OCI-LY3 (cell line): ENCODE measurements around the gene ZNF644.
"Not testable (repeated sequence)": the region's sequence is repeated elsewhere in the genome, so short reads cannot be mapped to it uniquely, and the experiment has no call there.

Source experiments
- H2AFZ ChIP-seq: fragments of 200-600, 300-600 bp; shearing (Covaris generic); 2 replicates; pipeline ENCODE4 v1.6.0; 2014; ENCODE audit warnings: antibody characterized with exemption, low read depth, low read length
- H3K27ac ChIP-seq: fragments of 200-600, 300-600 bp; sonication (generic); 2 replicates; pipeline ENCODE4 v1.5.1; 2014; ENCODE audit warnings: mild to moderate bottlenecking, low read length, moderate library complexity, mixed read lengths
- H3K27me3 ChIP-seq: fragments of 200-600, 300-600 bp; sonication (generic); 2 replicates; pipeline ENCODE4 v1.6.1; 2014; ENCODE audit warnings: low read depth, low read length, mixed read lengths
- H3K36me3 ChIP-seq: fragments of 200-600, 300-600 bp; sonication (generic); replicated peaks from 2 replicates; pipeline ENCODE3; 2014; ENCODE audit warnings: low read depth, low read length, mixed read lengths
- H3K4me1 ChIP-seq: fragments of 300-600, 200-600 bp; sonication (generic); 2 replicates; pipeline ENCODE4 v1.6.1; 2014; ENCODE audit warnings: low read length, mixed read lengths
- H3K4me2 ChIP-seq: fragments of 200-600, 300-600 bp; sonication (generic); 2 replicates; pipeline ENCODE4 v1.6.1; 2014; ENCODE audit warnings: low read length, mixed read lengths
- H3K4me3 ChIP-seq: fragments of 300-600, 200-600 bp; sonication (generic); 2 replicates; pipeline ENCODE4 v1.5.1; 2014; ENCODE audit warnings: antibody characterized with exemption, mild to moderate bottlenecking, low read length, moderate library complexity
- H3K79me2 ChIP-seq: fragments of 300-600, 200-600 bp; shearing (Covaris generic); 2 replicates; pipeline ENCODE4 v1.6.1; 2014; ENCODE audit warnings: mild to moderate bottlenecking, low read length, mixed read lengths
- H3K9ac ChIP-seq: fragments of 300-600, 200-600 bp; shearing (Covaris generic); 2 replicates; pipeline ENCODE4 v1.6.0; 2014; ENCODE audit warnings: mild to moderate bottlenecking, low read length, moderate library complexity
- H3K9me3 ChIP-seq: fragments of 200-600, 300-600 bp; shearing (Covaris generic); 2 replicates; pipeline ENCODE4 v1.6.1; 2014; ENCODE audit warnings: low read length, mixed read lengths; ENCODE audit not compliant: insufficient read depth
- H4K20me1 ChIP-seq: fragments of 200-600, 300-600 bp; sonication (generic); 2 replicates; pipeline ENCODE4 v1.6.1; 2016; ENCODE audit warnings: low read length, mixed read lengths; ENCODE audit not compliant: insufficient read depth
- EZH2phosphoT487 ChIP-seq: fragments of 200-600 bp; shearing (Covaris generic); IDR thresholded peaks from 2 replicates; pipeline ENCODE4 v1.6.1; 2018; ENCODE audit warnings: antibody characterized with exemption, mixed run types, low read depth
- TF ChIP-seq, protein P1 (sequence below): fragments of 200-600, 300-600 bp; sonication (generic); IDR thresholded peaks from 2 replicates; pipeline ENCODE4 v1.5.1; 2014; ENCODE audit warnings: antibody characterized with exemption, low read length, low read depth

ZNF644 gene

DNA sequence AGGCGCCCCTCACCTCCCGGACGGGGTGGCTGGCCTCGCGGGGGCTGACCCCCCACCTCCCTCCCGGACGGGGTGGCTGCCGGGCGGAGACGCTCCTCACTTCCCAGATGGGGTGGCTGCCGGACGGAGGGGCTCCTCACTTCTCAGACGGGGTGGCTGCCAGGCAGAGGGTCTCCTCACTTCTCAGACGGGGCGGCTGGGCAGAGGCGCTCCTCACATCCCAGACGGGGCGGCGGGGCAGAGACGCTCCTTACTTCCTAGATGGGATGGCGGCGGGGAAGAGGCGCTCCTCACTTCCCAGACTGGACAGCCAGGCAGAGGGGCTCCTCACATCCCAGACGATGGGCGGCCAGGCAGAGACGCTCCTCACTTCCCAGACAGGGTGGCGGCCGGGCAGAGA, 130.1 kb downstream of the ZNF644 start:
- H3K27me3 ChIP-seq, H3K4me3 ChIP-seq, H3K27ac ChIP-seq, H3K4me2 ChIP-seq, H2AFZ ChIP-seq, H3K9me3 ChIP-seq, H4K20me1 ChIP-seq, H3K4me1 ChIP-seq, H3K79me2 ChIP-seq, H3K9ac ChIP-seq: not testable (repeated sequence)
- peaks cover 11% of the 10 kb centered on the region for H3K36me3 ChIP-seq

DNA sequence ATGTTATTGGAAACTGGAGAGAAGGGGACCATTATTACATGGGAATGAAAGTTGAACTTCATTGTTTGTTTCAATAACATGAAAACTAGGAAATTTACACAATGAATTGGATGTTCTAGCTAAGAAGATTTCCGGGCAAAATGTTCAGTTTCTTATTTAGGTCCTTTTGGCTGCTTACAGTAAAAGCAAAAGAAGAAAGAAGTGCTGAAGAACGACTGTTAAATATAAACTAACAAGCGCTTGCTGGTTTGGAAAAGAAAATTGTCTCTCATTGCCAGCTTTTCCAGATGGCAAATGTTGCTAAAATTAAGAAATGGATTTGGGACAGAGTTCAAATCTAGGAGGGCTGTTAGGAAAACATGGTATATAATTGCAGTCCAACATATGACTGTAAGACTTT, 139.6 kb downstream of the ZNF644 start:
- no peaks in the 10 kb centered on the region for H3K27me3 ChIP-seq
- H2AFZ ChIP-seq: no peak overlapping the region
- peaks cover 6% of the 10 kb centered on the region for H3K36me3 ChIP-seq
- H3K9me3 ChIP-seq: peaks cover 17% of the 10 kb centered on the region; the same call in 1 of the 2 replicates
- H3K4me1 ChIP-seq: no peaks in the 10 kb centered on the region
- no peak overlapping the region for H3K27ac ChIP-seq
- H3K4me3 ChIP-seq: no peak overlapping the region
- no peaks in the 10 kb centered on the region for H4K20me1 ChIP-seq
- no peak overlapping the region for H3K4me2 ChIP-seq
- TF ChIP-seq, protein P1, sequence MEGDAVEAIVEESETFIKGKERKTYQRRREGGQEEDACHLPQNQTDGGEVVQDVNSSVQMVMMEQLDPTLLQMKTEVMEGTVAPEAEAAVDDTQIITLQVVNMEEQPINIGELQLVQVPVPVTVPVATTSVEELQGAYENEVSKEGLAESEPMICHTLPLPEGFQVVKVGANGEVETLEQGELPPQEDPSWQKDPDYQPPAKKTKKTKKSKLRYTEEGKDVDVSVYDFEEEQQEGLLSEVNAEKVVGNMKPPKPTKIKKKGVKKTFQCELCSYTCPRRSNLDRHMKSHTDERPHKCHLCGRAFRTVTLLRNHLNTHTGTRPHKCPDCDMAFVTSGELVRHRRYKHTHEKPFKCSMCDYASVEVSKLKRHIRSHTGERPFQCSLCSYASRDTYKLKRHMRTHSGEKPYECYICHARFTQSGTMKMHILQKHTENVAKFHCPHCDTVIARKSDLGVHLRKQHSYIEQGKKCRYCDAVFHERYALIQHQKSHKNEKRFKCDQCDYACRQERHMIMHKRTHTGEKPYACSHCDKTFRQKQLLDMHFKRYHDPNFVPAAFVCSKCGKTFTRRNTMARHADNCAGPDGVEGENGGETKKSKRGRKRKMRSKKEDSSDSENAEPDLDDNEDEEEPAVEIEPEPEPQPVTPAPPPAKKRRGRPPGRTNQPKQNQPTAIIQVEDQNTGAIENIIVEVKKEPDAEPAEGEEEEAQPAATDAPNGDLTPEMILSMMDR: no peak
- no peak for TF ChIP-seq EZH2phosphoT487
- H3K9ac ChIP-seq: no peak overlapping the region
- H3K79me2 ChIP-seq: no peaks in the 10 kb centered on the region

DNA sequence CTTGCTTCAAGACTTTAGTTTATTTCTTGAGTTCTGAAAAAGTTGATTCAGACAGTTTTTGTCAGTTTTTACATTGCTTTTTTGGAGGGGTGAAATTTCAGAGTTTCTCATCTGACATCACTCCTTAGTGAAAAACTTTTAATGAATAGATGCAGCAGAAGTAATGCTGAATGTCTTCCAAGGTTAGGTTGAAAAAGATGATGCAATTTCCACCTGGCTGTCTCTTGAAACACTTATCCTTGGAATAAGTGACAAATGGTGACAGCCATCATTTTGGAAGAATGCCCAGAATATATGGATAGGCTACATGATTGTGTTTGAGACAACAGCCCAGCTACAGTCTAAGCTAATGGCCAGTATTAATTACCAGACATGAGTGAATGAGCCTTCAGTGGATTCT, 140.8 kb downstream of the ZNF644 start:
- Histone ChIP-seq H3K36me3 (peaks cover 6% of the 10 kb centered on the region), H3K4me1 (no peaks in the 10 kb centered on the region), H2AFZ (no peak overlapping the region), H3K9ac (no peak overlapping the region), H3K79me2 (no peaks in the 10 kb centered on the region), H3K4me3 (no peak overlapping the region), H3K4me2 (no peak overlapping the region), H4K20me1 (no peaks in the 10 kb centered on the region), H3K27ac (no peak overlapping the region), H3K9me3 (peaks cover 17% of the 10 kb centered on the region; the same call in 1 of the 2 replicates), H3K27me3 (no peaks in the 10 kb centered on the region)
- TF ChIP-seq, protein P1: no peak
- no peak for TF ChIP-seq EZH2phosphoT487

DNA sequence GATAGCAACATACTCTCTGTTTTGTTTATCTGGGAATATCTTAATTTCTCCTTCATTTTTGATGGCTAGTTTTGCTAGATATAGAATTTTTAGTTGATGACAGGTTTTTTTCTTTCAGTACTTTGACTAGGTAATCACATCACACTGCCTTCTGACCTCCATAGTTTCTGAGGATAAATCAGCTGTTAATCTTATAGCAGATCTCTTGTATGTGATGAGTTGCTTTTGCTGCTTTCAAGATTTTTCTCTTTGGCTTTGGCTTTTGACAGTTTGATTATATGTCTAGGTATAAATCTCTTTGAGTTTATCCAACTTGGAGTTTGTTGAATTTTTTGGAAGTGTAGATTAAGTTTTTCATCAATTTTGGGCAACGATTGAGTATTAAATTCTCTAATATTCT, 142.6 kb downstream of the ZNF644 start:
- H3K4me2 ChIP-seq: no peak overlapping the region
- no peaks in the 10 kb centered on the region for H3K27me3 ChIP-seq
- H3K9ac ChIP-seq: no peak overlapping the region
- H3K27ac ChIP-seq: no peak overlapping the region
- no peak overlapping the region for H3K4me3 ChIP-seq
- no peak overlapping the region for H2AFZ ChIP-seq
- H3K79me2 ChIP-seq: no peaks in the 10 kb centered on the region
- peaks cover 6% of the 10 kb centered on the region for H3K36me3 ChIP-seq
- peaks cover 17% of the 10 kb centered on the region; the same call in 1 of the 2 replicates for H3K9me3 ChIP-seq
- TF ChIP-seq EZH2phosphoT487: no peak
- TF ChIP-seq, protein P1: no peak
- H4K20me1 ChIP-seq: no peaks in the 10 kb centered on the region
- H3K4me1 ChIP-seq: no peaks in the 10 kb centered on the region

DNA sequence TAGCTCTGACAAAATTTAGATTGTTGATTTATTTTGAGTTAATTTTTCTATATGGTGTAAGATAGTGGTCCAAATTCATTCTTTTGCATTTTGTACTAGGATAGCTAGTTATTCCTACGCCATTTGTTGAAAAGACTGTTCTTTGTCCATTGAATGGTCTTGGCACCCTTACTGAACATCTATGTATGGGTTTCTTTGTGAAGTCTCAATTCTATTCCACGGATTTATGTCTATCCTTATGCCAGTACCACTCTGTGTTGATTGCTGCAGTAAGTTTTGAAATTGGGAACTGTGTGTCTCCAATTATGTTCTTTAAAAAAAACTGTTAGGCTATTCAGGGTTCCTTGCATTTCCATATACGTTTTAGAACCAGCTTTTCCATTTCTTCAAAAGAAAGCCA, 145.7 kb downstream of the ZNF644 start:
- Histone ChIP-seq H3K79me2 (no peaks in the 10 kb centered on the region), H3K27ac (no peak overlapping the region), H3K36me3 (peaks cover 6% of the 10 kb centered on the region), H2AFZ (no peak overlapping the region), H3K4me3 (no peak overlapping the region), H4K20me1 (no peaks in the 10 kb centered on the region), H3K27me3 (no peaks in the 10 kb centered on the region), H3K9me3 (peaks cover 17% of the 10 kb centered on the region; the same call in 1 of the 2 replicates), H3K4me2 (no peak overlapping the region), H3K9ac (no peak overlapping the region), H3K4me1 (no peaks in the 10 kb centered on the region)
- TF ChIP-seq, protein P1: no peak
- no peak for TF ChIP-seq EZH2phosphoT487
